ENCODE results near the gene BRIP1. TPM values are rescaled to one million over a fixed set of nuclear protein-coding genes. Genes with fewer than 3 reads are reported as not detected.
"Not testable (repeated sequence)": the region's sequence is repeated elsewhere in the genome, so short reads cannot be mapped to it uniquely, and the experiment has no call there.

The BRIP1 gene
- total RNA-seq, 2 donors from 2014 or later = 1.9 to 3.3 TPM

DNA sequence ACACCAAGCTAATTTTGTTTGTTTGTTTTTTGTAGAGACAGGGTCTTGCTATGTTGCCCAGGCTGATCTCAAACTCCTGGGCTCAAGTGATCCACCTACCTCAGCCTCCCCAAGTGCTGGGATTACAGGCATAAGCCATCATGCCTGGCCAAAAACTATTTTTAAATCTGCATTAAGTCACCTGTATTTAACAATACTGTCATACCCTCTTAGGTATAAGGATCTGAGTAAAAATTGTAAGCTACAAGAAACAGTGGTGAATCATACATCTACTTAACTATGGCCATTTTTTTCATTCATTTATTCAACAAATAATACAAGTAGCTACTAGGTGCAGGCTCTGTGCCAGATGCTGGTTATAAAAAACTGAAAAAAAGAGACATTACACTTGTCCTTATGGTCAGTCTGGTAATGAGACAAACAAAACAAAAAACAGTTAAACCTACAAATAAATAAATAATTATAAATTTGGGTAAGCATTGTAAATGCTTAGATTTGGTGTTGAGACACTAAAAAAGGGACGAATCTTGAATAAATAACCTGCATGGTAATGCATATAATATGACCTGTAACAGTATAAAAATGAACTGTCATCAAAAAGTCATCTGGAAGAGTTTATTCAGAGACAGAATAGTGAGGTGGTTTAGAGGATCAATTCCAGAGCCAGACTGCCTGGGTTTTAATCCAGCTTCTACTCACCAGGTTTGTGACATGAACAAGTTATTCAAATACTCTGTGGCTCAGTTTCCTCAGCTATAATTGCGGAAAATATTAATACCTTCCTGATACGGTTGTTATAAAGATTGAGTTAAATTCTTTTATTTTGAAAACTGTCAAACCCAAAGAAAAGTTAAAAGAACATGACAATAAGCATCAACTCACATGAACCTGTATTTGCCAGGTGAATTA is 26.8 kb downstream of the BRIP1 start:
- intact Hi-C loops (cut with DNase I, micrococcal nuclease) = loop anchor here in 1 of 2 donors (10.0 kb wide), 1 partner anchor 422 kb away; no protein-coding TSS in a partner anchor
- DNase-seq = no peak
- no peak for ATAC-seq

GRCh38 chr17:61835606-61836005 is 27.7 kb downstream of the BRIP1 start:
- intact Hi-C loops (cut with DNase I, micrococcal nuclease) = loop anchor here in 1 of 2 donors (10.0 kb wide), 1 partner anchor 421 kb away; no protein-coding TSS in a partner anchor
- ATAC-seq (no peak), DNase-seq (no peak)

- ATAC-seq = no peak
- no peak for DNase-seq
- intact Hi-C loops (cut with DNase I, micrococcal nuclease) = loop anchor here in 1 of 2 donors (10.0 kb wide), 1 partner anchor 420 kb away; no protein-coding TSS in a partner anchor
These were observed 28.7 kb downstream of the BRIP1 start for GRCh38 chr17:61834610-61835009.

DNA sequence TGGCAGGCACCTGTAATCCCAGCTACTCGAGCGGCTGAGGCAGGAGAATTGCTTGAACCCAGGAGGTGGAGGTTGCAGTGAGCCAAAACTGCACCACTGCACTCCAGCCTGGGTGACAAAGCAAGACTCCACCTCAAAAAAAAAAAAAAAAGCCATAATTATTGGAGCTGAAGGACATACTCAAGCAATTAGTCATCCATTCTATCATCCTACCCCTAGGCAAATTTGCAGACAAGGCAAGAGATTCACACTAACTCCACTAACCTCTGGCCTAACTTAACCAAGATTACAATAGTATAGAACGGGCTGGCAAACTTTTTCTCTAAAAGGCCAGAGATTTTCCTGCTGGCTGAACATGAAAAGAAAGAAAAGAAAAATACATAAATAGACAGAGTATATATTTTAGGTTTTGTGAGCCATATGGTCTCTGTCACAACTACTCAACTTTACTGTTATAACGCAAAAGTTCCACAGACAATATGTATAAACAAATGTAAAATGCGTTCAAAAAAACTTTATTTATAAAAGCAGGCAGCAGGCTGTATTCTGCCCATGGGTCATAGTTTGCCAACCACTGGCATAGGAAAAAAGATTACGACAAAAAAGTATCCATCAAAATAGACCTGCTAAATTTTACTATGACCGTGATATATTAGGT is 29.7 kb downstream of the BRIP1 start:
- ATAC-seq (no peak), DNase-seq (no peak)
- intact Hi-C loops (cut with DNase I, micrococcal nuclease) = loop anchor here in 1 of 2 donors (10.0 kb wide), 1 partner anchor 419 kb away; no protein-coding TSS in a partner anchor

GRCh38 chr17:61832463-61832862 is 30.9 kb downstream of the BRIP1 start:
- ATAC-seq (no peak), DNase-seq (no peak)
- intact Hi-C loops (cut with DNase I, micrococcal nuclease) = loop anchor here in 1 of 2 donors (10.0 kb wide), 1 partner anchor 418 kb away; no protein-coding TSS in a partner anchor

GRCh38 chr17:61831099-61831498 is 32.2 kb downstream of the BRIP1 start:
- DNase-seq (no peak), ATAC-seq (no peak)
- intact Hi-C loops (cut with DNase I, micrococcal nuclease) = loop anchor here in 1 of 2 donors (10.0 kb wide), 1 partner anchor 416 kb away; no protein-coding TSS in a partner anchor

GRCh38 chr17:61828694-61829093 is 34.6 kb downstream of the BRIP1 start:
- DNase-seq (no peak), ATAC-seq (no peak)
- intact Hi-C loops (cut with DNase I, micrococcal nuclease) = no loop called here

- DNase-seq = no peak
- no peak for ATAC-seq
- intact Hi-C loops (cut with DNase I, micrococcal nuclease) = no loop called here
These were observed 35.5 kb downstream of the BRIP1 start for GRCh38 chr17:61827649-61828395.

DNA sequence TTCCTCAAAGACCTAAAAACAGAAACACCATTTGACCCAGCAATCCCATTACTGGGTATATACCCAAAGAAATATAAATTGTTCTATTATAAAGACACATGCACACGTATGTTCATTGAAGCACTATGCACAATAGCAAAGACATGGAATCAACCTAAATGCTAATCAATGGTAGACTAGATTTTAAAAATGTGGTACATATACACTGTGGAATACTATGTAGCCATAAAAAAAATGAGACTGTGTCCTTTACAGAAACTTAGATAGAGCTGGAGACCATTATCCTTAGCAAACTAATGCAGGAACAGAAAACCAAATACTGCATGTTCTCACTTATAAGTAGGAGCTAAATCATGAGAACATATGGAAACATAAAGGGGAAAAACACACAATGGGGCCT is 36.5 kb downstream of the BRIP1 start:
- DNase-seq; ATAC-seq; intact Hi-C loops (cut with DNase I, micrococcal nuclease): not testable (repeated sequence)

DNA sequence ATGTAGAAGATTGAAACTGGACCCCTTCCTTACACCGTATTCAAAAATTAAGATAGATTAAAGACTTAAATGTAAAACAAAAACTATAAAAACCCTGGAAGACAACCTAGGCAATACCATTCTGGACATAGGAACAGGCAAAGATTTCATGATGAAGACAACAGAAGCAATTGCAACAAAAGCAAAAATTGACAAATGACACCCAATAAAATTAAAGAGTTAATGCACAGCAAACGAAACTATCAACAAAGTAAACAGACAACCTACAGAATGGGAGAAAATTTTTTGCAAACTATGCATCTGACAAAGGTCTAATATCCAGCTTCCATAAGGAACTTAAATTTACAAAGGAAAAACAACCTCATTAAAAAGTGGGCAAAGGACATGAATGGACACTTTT is 37.1 kb downstream of the BRIP1 start:
- ATAC-seq; intact Hi-C loops (cut with DNase I, micrococcal nuclease); DNase-seq: not testable (repeated sequence)

- DNase-seq (no peak), ATAC-seq (no peak)
- intact Hi-C loops (cut with DNase I, micrococcal nuclease) = no loop called here
These were observed 37.7 kb downstream of the BRIP1 start for GRCh38 chr17:61825448-61826137.

DNA sequence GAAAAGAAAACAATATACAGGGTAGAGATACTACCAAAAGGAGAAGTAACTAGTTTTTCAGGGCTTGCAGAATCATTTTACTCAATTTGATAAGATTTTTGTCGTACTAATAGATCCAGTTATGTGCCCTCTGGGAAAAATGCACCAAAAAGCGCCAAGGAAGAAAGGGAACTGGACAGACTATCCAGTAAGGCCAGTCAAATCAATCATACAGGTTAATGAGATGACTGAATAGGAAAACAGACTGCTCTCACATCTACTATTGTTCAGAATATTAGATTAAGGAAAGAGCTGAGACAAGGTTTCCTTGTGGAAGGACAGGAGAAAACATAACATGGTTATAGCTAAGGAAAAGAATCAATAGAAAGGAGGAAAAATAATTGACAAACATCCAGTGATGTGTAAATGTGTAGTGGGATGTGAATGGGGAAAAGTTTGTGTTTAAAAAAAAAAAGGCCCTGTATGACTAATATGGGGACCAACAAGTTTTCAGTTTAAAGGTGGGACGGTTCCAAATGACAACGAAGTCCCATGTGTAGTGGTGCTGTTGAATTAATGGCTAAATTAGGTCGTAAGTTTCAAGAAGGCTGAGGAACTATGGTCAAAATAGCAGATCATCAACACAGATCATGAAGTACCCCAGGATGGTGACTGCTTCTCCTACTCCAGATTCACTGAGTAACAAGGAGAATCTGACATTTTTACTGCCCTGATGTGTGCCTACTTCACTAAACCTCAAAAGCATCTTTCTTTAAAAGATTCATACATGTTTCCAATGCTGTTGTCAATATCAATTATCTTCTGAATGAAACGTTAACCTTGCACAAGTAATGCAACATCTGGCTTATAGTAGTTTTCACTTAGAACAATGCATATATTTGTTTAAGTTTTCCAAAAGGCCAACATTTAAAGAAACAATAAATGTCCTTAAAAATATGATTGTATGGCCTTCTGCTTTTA is 40.7 kb downstream of the BRIP1 start:
- no peak for DNase-seq
- intact Hi-C loops (cut with DNase I, micrococcal nuclease) = no loop called here
- no peak for ATAC-seq

- no peak for ATAC-seq
- DNase-seq = no peak
- intact Hi-C loops (cut with DNase I, micrococcal nuclease) = no loop called here
These were observed 41.7 kb downstream of the BRIP1 start for GRCh38 chr17:61821655-61822054.

- DNase-seq; intact Hi-C loops (cut with DNase I, micrococcal nuclease); ATAC-seq: not testable (repeated sequence)
These were observed 44.1 kb downstream of the BRIP1 start for GRCh38 chr17:61819265-61819664.

DNA sequence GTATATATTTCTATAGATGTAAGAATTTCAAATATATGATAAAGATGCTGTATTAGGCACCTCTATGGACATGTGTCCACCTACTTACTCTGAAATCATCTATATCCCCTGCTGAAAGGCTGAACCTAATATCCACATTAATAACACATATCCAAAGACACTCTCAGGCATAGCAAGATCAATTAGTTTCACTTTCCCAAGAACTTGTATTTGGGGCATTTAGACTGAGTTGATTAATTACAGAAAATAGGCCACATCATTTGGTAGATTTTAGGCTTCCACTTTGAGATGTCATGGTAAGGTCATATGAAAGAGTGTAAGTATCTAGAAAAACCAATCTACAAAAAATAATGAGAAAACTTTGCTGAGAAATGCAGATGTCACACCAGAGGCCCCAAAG is 45.1 kb downstream of the BRIP1 start:
- intact Hi-C loops (cut with DNase I, micrococcal nuclease) = no loop called here
- DNase-seq (no peak), ATAC-seq (no peak)

DNA sequence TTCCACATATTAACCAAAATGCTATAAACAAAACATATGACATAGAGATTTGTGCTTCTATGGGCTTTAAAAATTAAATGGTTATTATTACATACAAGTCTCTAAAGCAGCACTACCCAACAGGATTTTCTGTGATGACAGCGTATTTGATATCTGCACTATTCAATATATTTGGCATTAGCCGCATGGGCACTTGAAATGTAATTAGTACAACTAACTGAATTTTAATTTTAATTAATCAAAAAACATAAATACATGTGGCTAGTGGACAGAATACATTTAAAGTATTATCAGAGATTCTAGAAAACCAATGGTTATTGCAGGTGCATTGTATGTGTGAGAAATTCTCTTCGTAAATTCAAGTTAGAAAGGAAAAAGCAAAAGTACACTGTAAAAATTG is 45.9 kb downstream of the BRIP1 start:
- DNase-seq = no peak
- intact Hi-C loops (cut with DNase I, micrococcal nuclease) = no loop called here
- ATAC-seq = no peak

DNA sequence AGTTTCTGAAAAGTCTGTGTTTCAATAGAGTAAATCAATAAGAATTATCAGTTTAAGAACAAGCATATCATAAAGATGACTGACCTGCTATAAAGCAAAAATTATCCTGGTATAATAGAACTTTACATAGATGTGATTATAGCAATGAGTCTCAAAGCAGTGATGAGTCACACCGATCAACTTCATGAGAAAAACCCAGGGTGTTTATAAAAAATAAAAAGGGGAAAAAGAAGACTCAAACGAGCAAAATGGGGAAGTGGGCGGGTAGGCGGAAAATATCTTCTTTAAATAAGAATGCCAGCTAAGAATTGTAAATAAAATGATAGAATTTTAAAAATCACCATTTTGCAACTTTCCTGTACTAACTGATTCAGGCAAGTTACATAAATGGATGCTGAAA is 46.8 kb downstream of the BRIP1 start:
- intact Hi-C loops (cut with DNase I, micrococcal nuclease) = no loop called here
- DNase-seq (no peak), ATAC-seq (no peak)
